DND-41 (cell line): Measurements from ENCODE around the gene MAP3K5.
A peak's percentile ranks its signal among the peaks of the same experiment; 100 is the strongest.

Source experiments
- ATAC-seq: fragments of 200-7000 bp; cut with Tn5 transposase; 3 replicates; pipeline ENCODE4 v1.9.1; 2021; ENCODE audit warnings: low read depth; ENCODE audit not compliant: insufficient read depth
- DNase-seq: peaks from one replicate; pipeline ENCODE4 v3.0.0-alpha.2; 2020
- H2AFZ ChIP-seq: 2 replicates; pipeline ENCODE4 v1.6.0; 2012; ENCODE audit warnings: low read depth, low read length
- H3K27ac ChIP-seq: 2 replicates; pipeline ENCODE4 v1.5.1; 2012; ENCODE audit warnings: low read length, inconsistent platforms
- H3K27me3 ChIP-seq: fragments of 200-600 bp; sonication (generic); 2 replicates; pipeline ENCODE4 v1.6.0; 2012; ENCODE audit warnings: low read length, mild to moderate bottlenecking, inconsistent platforms; ENCODE audit not compliant: insufficient read depth, poor library complexity
- H3K36me3 ChIP-seq: 2 replicates; pipeline ENCODE4 v1.5.1; 2012; ENCODE audit warnings: low read length, inconsistent platforms; ENCODE audit not compliant: insufficient read depth
- H3K4me1 ChIP-seq: 2 replicates; pipeline ENCODE4 v1.5.1; 2012; ENCODE audit warnings: mild to moderate bottlenecking, low read length; ENCODE audit not compliant: insufficient read depth
- H3K4me2 ChIP-seq: 2 replicates; pipeline ENCODE4 v1.6.0; 2012; ENCODE audit warnings: mild to moderate bottlenecking, moderate library complexity, low read length, inconsistent platforms; ENCODE audit not compliant: insufficient read depth
- H3K4me3 ChIP-seq, 2 experiments: fragments of 200-600 bp in 1 of 2; shearing (Covaris generic) in 1 of 2; 2 replicates each; pipeline ENCODE4 v1.5.1; 2012 to 2016; ENCODE audit warnings: inconsistent platforms in 2 of 2, low read length in 2 of 2, mild to moderate bottlenecking in 2 of 2, low read depth in 1 of 2, moderate library complexity in 1 of 2
- H3K79me2 ChIP-seq: 2 replicates; pipeline ENCODE4 v1.6.0; 2012; ENCODE audit warnings: low read length, inconsistent platforms; ENCODE audit not compliant: insufficient read depth
- H3K9ac ChIP-seq: 2 replicates; pipeline ENCODE4 v1.6.0; 2012; ENCODE audit warnings: low read depth, mild to moderate bottlenecking, inconsistent platforms, low read length, moderate library complexity
- H3K9me3 ChIP-seq: 2 replicates; pipeline ENCODE4 v1.5.1; 2012; ENCODE audit warnings: low read length, moderate library complexity, mild to moderate bottlenecking, inconsistent platforms; ENCODE audit not compliant: insufficient read depth, severe bottlenecking
- H4K20me1 ChIP-seq: 2 replicates; pipeline ENCODE4 v1.6.0; 2012; ENCODE audit warnings: low read length; ENCODE audit not compliant: insufficient read depth
- EZH2 ChIP-seq: IDR thresholded peaks from 3 replicates; pipeline ENCODE4 v1.6.1; 2012; ENCODE audit warnings: borderline replicate concordance, low read depth, mild to moderate bottlenecking, moderate library complexity, low read length, inconsistent platforms; ENCODE audit not compliant: severe bottlenecking
- TF ChIP-seq, protein P1 (sequence below): IDR thresholded peaks from 2 replicates; pipeline ENCODE4 v1.5.1; 2012; ENCODE audit warnings: borderline replicate concordance, low read length, moderate library complexity, mild to moderate bottlenecking; ENCODE audit not compliant: poor library complexity, severe bottlenecking; ENCODE audit errors: extremely low read depth

The MAP3K5 gene

DNA sequence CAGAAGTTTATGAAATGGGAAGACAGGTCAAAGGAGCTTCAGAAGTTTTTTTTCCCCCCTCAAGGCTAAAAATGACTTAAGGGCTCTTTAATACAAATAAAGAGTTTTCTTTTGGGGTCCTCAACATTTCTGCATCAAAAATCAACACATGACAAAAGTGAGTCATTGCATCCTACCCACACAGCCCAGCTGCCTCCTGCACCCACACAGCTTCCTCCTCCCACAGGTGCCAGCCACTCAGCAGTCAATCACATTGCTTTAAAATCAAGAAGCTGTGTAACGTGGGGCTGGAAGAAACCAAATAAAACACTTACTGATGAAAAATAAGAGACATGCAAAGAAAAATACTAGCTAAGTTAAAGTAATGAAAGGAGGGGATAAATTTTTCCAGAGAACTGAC is 68.5 kb downstream of the MAP3K5 start:
- TF ChIP-seq, protein P1, sequence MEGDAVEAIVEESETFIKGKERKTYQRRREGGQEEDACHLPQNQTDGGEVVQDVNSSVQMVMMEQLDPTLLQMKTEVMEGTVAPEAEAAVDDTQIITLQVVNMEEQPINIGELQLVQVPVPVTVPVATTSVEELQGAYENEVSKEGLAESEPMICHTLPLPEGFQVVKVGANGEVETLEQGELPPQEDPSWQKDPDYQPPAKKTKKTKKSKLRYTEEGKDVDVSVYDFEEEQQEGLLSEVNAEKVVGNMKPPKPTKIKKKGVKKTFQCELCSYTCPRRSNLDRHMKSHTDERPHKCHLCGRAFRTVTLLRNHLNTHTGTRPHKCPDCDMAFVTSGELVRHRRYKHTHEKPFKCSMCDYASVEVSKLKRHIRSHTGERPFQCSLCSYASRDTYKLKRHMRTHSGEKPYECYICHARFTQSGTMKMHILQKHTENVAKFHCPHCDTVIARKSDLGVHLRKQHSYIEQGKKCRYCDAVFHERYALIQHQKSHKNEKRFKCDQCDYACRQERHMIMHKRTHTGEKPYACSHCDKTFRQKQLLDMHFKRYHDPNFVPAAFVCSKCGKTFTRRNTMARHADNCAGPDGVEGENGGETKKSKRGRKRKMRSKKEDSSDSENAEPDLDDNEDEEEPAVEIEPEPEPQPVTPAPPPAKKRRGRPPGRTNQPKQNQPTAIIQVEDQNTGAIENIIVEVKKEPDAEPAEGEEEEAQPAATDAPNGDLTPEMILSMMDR, result no peak
- TF ChIP-seq EZH2, result no peak

DNA sequence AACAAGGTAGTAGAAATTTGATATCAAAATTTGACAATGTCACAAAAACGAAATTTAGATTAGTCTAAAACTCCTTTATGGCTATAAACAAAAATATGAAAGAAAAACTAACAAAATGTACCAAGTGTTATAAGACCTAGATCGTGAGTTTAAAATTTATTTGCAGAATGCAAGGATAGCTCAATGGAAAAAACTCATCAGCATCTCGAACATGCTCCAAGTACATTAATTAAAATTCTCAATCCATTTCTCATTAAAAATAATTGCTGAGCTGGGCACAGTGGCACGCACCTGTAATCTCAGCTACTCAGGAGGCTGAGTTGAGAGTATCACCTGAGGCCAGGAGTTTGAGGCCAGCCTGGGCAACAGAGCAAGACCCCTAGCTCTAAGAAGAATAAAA is 70.8 kb downstream of the MAP3K5 start:
- no peak overlapping the region for H3K9ac ChIP-seq
- H3K36me3 ChIP-seq, result no peaks in the 10 kb centered on the region
- H3K9me3 ChIP-seq, result no peaks in the 10 kb centered on the region
- H3K4me3 ChIP-seq, result no peak overlapping the region
- H3K4me2 ChIP-seq, result no peak overlapping the region
- no peak for TF ChIP-seq EZH2
- TF ChIP-seq, protein P1, result no peak
- no peak for DNase-seq
- no peaks in the 10 kb centered on the region for H3K27me3 ChIP-seq
- no peak for ATAC-seq
- no peaks in the 10 kb centered on the region for H3K4me1 ChIP-seq
- H3K27ac ChIP-seq, result no peak overlapping the region
- no peaks in the 10 kb centered on the region for H4K20me1 ChIP-seq
- H3K79me2 ChIP-seq, result no peaks in the 10 kb centered on the region
- H2AFZ ChIP-seq, result no peak overlapping the region

More for the DNA sequence above, 68.5 kb downstream of the MAP3K5 start:
- H3K27me3 ChIP-seq, result peaks cover 2% of the 10 kb centered on the region
- no peaks in the 10 kb centered on the region for H3K4me1 ChIP-seq
- H3K79me2 ChIP-seq, result no peaks in the 10 kb centered on the region
- H3K4me3 ChIP-seq, result no peak overlapping the region
- H3K9me3 ChIP-seq, result no peaks in the 10 kb centered on the region
- no peak overlapping the region for H3K27ac ChIP-seq
- H3K36me3 ChIP-seq, result no peaks in the 10 kb centered on the region
- no peak overlapping the region for H3K4me2 ChIP-seq
- peak; percentile 72 for ATAC-seq
- H3K9ac ChIP-seq, result no peak overlapping the region
- no peak overlapping the region for H2AFZ ChIP-seq
- peak; percentile 13 for DNase-seq
- H4K20me1 ChIP-seq, result no peaks in the 10 kb centered on the region

DNA sequence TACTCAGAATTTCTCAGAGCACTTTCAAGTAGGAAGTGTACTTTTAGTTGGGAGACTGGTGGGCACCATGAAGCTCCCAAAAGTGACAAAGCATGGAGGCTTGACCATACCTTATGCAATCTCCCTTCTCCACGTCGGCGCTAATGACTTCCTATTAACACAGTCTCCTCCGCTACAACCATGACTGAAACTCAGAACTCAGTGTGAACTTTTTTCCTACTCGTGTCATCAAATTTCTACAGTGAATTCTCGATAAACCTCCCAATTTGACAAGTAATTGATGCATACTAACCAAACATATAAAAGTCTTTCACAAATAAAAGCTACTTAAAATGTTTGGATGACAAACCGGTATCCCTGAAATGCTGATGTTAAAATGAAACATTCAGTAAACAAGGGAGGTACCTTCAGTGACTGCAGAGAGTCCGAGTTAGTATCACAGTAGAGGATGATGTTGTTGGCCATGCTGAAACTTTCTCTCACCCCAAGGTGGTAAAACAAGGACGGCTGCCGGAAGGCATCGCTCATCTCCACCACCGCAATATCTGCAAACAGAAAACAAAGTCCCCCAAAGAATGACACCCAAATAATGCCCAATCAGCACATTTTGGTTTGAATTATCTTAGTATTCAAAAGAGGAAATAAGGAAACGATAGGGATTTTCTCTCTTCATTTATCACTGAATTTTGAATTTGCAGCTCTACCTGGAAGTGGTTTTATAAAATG is 72.1 kb downstream of the MAP3K5 start:
- no peak overlapping the region for H3K27ac ChIP-seq
- DNase-seq (no peak), ATAC-seq (no peak)
- H3K27me3 ChIP-seq, result no peaks in the 10 kb centered on the region
- no peak overlapping the region for H3K4me2 ChIP-seq
- H3K4me1 ChIP-seq, result no peaks in the 10 kb centered on the region
- H4K20me1 ChIP-seq, result no peaks in the 10 kb centered on the region
- no peak for TF ChIP-seq EZH2
- TF ChIP-seq, protein P1, result no peak
- H3K36me3 ChIP-seq, result no peaks in the 10 kb centered on the region
- no peaks in the 10 kb centered on the region for H3K9me3 ChIP-seq
- H3K9ac ChIP-seq, result no peak overlapping the region
- no peak overlapping the region for H3K4me3 ChIP-seq
- H3K79me2 ChIP-seq, result no peaks in the 10 kb centered on the region
- no peak overlapping the region for H2AFZ ChIP-seq
